GM19395 (cell line): ENCODE measurements around the gene CTCFL.
"Not testable (repeated sequence)": the region's sequence is repeated elsewhere in the genome, so short reads cannot be mapped to it uniquely, and the experiment has no call there.

Experiments used
- ATAC-seq: cut with Tn5 transposase; IDR thresholded peaks from one replicate; pipeline ENCODE4 v1.9.1; 2021; ENCODE audit warnings: mild to moderate bottlenecking, moderate library complexity; ENCODE audit not compliant: unreplicated experiment

Gene CTCFL

DNA sequence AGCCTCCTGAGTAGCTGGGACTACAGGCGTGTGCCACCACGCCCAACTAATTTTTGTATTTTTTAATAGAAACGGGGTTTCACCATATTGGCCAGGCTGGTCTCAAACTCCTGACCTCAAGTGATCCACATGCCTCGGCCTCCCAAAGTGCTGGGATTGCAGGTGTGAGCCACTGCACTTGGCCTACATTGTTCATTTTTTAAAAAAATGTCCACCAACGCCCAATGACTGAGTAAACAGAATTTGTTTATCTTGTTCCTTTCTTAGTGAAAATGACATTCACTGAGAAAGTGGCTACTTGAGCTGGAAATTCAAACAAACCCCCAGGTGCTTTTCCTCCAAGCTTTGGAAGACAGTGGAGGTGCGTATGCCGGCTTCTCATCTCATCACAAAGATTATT is 13.2 kb downstream of the CTCFL start:
- not testable (repeated sequence) for ATAC-seq

- no peak for ATAC-seq
These were observed 15.2 kb downstream of the CTCFL start for GRCh38 chr20:57509665-57510237.

DNA sequence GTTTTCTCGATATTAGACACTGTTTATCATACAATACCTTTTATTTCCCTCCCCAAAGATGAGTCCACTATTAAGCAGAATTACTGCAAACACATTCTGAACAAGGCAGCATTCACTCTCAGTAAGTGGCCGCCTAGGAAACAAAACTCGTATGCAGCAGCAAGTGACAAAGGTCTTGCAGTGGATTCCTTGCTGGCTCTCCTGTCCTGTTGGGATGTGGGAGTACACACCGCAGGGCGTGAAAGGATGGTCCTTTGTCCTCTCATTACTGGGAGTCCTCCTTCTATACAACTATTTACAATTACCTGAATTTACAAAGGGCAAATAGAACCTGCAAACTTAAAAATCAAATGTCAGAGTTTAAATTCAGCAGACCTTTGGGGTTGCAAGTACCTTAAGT is 16.1 kb downstream of the CTCFL start:
- no peak for ATAC-seq

DNA sequence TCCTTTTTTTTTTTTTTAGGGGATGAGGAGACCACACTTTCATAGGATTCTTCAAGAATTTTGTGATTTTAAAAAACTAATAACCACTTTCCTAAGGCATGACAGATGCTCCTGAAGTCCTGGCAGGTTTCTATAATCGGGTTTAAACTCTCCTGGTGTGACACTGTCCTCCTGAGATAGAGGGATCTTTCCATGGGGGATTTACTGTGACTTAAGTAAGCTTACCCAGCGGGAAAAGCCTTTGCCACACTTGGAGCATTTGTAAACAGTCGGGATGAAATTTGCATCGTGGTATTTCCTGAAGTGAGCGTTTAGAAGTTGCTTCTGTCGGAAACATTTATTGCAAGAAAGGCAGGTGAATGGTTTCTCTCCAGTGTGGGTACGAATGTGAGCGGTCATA is 16.6 kb downstream of the CTCFL start:
- no peak for ATAC-seq

- ATAC-seq: no peak
These were observed 17.5 kb downstream of the CTCFL start for GRCh38 chr20:57507477-57507876.

DNA sequence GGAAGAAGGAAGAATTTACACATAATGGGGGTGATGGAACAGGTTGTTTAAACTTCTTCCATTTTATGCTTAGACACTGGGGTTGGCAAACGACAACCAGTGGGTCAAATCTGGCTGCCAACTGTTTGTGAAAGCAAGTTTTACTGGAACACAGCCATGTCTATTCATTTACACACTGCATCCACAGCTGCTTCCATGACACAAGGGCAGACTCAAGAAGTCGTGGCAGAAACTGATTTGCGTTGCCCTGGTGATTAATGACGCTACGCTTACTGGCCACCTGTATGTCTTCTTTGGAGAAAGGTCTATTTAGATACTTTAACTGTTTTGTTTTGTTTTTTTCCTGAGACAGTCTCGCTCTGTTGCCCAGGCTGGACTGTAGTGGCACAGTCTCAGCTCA is 19.0 kb downstream of the CTCFL start:
- no peak for ATAC-seq

GRCh38 chr20:57504411-57504810 is 20.5 kb downstream of the CTCFL start:
- no peak for ATAC-seq

GRCh38 chr20:57503035-57503658 is 21.8 kb downstream of the CTCFL start:
- no peak for ATAC-seq

DNA sequence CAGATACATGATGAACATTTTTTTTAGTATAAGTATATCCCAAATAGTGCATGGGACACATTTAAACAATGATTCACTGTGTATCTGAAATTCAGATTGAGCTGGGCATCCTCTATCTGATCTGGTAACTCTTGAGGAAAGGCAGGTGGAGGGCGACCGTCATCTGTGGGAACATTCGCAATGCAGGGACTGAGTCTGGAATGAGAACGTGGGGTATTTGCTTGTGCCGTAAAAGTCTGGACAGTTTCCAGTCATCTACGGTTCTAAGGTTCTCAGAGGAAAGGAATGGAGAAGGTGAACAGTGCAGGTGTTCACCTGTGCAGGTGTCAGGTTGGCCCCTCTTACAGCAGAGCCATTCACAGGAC is 22.6 kb downstream of the CTCFL start:
- ATAC-seq: no peak

- no peak for ATAC-seq
These were observed 23.2 kb downstream of the CTCFL start for GRCh38 chr20:57501461-57502335.

DNA sequence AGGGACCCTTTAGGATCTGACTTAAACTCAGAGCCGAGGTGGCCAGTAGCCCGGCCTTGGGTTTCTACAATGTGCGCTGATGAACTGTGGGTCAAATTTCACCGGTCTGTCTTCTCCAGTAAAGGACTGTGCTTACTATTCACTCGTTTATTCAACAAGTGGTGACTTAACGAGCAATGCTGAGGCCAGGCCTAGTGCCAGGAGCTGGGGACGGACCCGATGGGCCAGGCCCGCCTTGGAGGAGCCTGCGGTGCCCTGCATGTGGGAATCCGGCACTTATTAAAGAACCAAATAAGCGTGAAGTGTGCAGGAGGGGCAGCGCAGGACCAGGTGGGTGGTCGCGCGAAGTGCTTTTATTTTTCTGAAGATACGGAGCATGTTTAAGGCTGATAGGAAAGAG is 24.0 kb downstream of the CTCFL start:
- no peak for ATAC-seq

DNA sequence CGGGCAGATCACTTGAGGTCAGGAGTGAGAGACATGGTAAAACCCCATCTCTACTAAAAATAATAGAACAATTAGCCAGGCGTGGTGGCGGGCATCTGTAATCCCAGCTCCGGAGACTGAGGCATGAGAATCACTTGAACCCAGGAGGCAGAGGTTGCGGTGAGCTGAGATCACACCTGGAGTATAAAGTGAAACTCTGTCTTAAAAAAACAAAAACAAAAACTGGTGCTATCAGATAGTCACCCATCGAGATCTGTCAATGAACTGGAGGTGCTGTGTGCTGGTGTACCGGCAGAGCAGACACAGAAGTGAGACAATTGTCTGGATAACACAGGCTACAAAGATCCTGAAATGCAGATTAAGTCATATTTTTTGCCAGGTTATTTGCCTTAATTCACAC is 24.7 kb downstream of the CTCFL start:
- no peak for ATAC-seq

DNA sequence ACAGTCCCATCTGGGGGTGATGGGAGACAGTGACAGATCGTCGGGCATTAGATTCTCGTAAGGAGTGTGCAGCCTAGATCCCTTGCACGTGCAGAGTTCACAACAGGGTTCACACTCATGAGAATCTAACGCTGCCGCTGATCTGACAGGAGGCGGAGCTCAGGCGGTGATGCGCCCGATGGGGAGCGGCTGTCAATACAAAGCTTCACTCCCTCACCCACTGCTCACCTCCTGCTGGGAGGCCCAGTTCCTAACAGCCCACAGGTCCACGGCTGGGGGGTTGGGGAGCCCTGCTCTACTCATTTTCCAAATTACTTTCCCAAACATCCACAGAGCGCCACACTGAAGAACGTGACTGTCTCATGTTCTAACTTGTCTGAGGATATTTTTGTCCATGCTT is 25.3 kb downstream of the CTCFL start:
- no peak for ATAC-seq

GRCh38 chr20:57498425-57499400 is 26.2 kb downstream of the CTCFL start:
- ATAC-seq: no peak

DNA sequence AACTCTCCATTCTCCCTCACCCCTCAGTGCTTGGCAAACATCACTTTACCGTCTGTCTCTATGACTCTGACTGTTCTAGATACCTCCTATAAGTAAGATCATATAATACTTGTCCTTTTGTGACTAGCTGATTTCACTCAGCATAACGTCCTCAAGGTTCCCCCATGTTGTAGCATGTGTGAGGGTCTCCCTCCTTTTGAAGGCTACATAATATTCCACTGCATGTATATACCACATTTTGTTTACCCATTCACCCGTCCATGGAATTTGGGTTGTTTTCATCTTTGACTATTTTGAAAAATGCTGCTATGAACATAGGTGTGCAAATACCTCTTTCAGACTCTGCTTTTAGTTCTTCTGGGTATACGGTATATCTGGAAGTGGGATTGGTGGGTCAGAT is 28.3 kb downstream of the CTCFL start:
- no peak for ATAC-seq

DNA sequence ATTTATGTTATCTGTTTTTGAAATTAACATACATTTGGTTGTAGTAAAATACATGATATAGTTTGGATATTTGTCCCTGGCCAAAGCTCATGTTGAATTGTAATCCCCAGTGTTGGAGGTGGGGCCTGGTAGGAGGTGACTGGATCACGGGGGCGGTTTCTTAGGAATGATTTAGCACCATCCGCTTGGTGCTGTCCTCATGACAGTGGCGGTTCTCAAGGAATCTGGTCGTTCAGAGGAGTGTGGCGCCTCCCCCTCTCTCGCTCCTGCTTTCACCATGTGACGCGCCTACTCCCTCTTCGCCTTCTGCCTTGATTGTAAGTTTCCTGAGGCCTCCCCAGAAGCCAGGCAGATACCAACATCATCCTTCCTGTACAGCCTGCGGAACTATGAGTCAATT is 29.0 kb downstream of the CTCFL start:
- ATAC-seq: no peak

GRCh38 chr20:57493091-57493615 is 31.8 kb downstream of the CTCFL start:
- no peak for ATAC-seq

- no peak for ATAC-seq
These were observed 33.6 kb downstream of the CTCFL start for GRCh38 chr20:57491373-57491772.

DNA sequence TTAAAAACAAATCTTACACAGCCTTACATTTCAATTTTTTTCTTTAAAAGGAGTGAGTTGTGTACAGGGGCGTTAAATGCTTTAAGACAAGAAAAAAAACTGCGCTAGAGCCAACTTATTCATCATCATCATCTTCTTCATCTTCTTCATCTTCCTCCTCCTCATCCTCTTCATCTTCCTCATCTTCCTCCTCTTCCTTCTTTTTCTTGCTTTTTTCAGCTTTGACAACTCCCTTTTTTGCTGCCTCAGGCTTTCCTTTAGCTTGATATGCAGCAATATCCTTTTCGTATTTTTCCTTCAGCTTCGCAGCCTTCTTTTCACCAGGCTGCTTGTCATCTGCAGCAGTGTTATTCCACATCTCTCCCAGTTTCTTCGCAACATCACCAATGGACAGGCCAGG is 36.7 kb downstream of the CTCFL start:
- ATAC-seq: not testable (repeated sequence)

DNA sequence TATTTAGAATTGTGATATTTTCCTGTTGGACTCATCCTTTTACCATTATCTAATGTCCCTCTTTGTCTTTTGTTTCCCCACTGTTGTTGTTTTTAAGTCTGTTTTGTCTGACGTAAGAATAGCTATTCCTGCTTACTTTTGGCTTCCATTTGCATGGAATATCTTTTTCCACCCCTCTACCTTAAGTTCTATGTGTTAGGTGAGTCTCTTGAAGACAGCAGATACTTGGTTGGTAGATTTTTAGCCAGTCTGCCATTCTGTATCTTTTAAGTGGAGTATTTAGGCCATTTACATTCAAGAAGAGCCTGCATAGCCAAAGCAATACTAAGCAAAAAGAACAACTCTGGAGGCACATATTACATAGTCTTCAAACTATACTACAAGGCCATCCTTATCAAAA is 39.2 kb downstream of the CTCFL start:
- no peak for ATAC-seq

DNA sequence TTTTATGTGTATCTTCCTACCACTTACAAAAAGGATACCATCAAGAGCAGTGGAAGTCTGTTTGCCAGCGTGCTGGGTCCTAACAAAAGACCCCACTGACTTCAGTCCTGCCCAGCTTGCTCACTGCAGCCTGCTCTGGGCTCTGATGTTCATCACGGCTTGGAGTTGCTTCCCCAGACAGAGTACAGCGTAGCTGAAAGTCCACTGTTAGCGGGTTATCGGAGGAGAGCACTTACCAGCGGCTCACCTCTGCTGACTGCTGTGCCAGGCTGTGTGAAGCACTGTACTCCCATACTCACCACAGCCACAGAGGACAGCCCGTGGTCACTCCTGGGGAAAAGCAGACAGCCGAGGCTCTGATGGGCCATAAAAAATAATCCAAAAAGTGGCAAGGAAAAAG is 40.2 kb downstream of the CTCFL start:
- no peak for ATAC-seq
